Measurements from ENCODE around the gene HCRT.
"Not testable (repeated sequence)": the region's sequence is repeated elsewhere in the genome, so short reads cannot be mapped to it uniquely, and the experiment has no call there.

HCRT gene, protein sequence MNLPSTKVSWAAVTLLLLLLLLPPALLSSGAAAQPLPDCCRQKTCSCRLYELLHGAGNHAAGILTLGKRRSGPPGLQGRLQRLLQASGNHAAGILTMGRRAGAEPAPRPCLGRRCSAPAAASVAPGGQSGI

DNA sequence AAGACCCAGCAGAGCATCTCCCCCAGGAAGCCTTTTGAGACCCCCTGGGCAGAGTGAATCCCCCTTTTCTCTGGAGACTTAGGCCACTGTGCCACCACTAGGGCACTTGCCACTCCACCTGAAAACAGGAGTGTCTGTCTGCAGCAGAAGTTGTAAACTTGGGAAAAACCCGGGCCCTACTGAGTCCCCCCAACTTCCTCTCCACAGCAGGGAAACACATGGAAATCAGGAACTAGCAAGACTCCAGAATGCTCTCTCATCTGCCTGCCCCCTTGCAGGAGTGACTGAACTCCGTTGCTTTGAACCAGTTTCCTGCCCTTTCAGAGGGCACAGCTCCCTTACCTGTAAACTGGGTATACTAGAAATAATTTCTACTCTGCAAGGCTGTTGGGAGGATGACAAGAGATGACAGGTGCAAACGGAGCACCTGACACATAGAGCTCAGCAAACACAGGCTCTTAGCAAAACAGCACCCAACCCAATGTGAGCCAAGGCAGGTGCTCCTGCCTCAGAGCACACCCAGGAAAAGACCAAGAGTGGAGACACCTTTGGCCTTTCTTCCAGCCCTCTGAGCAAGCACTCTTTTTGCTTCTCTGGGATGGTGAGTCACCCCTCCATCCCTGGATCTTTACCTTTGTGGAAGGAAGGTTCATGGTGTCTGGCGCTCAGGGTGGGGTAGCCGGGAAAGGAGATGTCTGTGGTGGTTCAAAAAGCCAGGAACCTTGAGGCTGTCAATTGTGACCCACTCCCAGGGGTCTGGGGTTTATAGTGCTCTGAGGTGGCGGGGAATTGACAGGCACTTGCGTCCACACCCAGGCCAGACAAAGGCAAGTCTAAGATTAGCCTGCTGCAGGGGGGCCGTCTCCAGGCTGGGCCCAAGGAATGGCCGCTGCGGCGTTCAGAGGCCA lies at the start of gene HCRT:
HCRT (minus strand) TSS at position 740 of the 908 bp plus-strand sequence; CDS start at position 653, 87 bp downstream.
- DNase-seq (ENCODE audit: low spot score) = no peak

DNA sequence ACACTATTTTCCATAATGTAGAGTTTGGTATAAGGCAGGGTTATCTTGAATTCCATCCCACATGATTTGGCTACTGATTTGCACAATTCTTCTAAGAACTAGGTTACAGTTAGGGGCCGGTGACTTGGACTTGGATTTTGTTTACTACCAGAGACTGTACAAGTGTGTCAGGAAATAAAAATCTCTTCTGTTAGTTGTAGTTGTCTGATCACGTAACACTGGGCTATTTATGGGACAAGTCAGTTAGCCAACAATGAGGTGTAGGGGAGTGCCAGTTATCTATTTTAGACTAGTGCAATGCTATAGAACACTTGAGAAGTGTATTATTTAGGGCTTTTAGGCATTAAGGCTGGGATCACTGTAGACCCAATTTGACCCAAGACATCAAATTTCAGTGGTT lies 48.7 kb upstream of the HCRT start:
- DNase-seq (ENCODE audit: low spot score) = no peak

DNA sequence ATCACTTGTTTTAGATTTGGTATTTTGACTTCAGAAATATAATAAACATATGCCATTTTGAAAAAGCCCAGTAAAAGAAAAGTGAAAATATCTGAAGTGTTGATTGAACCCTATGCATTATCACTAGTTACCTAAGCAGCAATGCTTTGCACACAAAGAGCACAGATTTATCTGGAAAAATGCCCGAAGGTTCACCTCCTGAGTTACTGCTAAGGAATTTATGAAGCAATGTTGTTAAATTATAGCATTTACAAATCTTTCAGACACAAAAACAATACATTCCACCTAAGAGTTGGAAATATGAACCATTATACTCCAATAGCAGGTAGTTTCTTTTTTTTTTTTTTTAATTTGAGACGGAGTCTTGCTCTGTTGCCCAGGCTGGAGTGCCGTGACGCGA lies 47.9 kb upstream of the HCRT start:
- no peak for DNase-seq (ENCODE audit: low spot score)

DNA sequence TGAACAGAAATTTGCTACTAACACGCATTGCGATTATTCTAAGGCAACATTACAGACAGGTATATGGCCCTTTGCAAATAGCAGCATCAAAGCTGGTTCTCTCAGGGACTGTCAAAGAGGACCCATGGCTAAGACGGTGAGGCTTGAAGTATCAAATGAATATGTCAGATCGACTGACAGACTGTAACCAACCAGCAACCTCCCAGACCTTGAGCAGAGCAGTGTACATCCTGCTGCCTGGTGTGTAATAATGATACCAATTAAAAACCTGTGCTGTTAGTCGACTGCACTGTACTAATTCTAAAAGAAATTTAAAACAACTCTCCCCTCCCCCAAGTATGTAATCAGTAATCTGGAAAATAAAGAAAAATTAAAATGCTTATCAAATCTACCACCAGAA lies 45.0 kb upstream of the HCRT start:
- DNase-seq (ENCODE audit: low spot score) = no peak

DNA sequence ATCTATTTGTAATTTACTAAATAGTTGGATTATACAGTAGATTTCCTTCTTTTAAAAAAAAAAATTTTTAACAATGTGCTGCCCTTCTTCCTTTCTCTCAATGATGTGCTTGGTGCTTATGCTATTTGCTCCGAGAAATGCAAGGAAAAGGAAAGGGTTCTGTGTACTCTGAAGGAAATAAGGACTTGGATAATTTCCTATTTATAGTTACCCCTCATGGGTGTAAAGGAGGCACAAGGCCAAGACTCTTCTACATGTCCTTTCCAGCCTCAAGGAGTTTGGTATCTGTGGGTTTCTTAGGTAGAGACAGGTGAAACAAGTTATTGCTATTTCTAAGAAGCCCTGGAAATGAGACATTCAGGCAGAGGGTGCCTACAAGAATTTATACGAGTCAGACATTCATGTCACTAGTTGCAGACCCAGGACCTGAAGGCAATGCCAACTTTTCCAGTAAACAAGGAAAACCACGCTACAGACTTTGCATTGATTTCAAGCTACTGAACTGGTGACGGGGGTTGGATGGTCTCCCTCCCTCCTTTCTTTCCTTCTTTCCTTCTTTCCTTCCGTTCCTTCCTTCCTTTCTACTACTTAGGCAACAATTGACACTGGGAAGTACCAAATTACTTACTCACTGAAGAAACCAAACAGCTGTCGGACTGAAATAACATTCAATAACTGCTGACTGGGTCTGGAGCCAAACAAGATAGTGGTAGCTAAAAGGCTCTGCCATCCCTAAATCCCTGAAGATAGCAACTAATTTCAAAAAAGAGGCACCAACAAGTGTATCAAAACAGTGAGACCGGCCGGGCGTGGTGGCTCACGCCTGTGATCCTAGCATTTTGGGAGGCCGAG lies 42.8 kb upstream of the HCRT start:
- no peak for DNase-seq (ENCODE audit: low spot score)

DNA sequence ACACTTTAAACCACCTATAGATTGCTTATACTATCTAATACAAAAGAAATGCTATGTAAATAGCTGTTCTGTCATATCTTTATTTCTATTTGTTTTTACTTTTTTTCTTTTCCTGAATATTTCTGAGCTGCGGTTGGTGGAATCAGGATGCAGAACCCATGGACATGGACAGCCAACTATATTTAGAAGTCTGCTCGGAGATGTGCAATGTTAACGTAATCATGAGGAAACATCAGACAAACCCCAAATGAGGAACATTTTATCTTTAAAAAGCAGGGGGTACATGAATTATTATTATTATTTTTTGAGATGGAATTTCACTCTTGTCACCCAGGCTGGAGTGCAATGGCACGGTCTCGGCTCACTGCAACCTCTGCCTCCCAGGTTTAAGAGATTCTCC lies 40.4 kb upstream of the HCRT start:
- DNase-seq (ENCODE audit: low spot score) = no peak

DNA sequence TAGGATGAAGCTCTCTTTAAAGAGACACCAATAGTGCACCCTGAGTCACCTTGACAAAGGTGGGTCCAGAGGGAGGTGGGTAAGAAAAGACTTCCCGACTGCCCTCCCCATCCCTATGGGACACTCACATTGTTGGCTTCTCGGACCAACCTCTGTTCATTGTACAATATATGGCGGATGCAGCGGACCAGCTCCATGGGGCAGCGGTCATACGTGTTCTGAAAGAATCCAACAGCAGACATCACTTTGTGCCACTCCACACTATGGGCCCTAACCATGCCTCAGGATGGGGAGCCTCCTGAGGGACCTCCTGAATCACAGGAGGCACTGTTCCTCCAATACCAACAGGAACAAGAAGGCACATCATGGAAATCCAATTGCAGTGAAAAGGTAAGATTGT lies 39.4 kb upstream of the HCRT start:
- no peak for DNase-seq (ENCODE audit: low spot score)

DNA sequence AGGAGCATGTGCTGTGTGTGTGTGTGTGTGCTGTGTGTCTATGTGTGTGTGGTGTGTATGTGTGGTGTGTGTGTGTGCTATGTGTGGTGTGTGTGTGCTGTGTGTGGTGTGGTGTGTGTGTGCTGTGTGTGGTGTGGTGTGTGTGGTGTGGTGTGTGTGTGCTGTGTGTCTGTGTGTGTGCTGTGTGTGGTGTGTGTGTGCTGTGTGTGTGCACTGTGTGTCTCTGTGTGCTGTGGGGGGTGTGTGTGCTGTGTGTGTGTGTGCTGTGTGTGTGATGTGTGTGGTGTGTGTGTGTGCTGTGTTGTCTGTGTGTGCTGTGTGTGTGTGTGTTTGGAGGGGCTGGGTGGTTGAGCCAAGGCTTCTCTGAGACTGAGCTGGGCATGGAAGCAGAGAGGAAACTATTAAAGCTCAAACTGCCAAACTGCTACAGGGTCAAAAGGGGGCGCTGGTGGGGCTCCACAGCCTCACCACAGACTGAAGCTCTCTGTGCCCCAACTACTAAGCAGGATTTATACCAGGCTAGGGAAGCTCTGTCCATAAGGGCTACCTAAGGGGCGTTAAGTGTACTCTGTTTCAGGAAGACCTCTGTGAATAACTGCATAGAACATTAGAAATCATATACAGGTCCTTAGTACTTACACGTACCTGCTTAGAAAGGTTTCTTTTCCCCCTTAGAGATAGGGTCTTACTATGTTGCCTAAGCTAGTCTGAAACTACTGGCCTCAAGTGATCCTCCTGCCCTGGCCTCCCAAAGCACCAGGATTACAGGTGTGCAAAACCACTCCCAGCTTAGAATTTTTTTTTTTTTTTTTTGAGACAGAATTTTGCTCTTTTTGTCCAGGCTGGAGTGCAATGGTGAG lies 36.9 kb upstream of the HCRT start:
- peak; percentile 59 for DNase-seq (ENCODE audit: low spot score)

DNA sequence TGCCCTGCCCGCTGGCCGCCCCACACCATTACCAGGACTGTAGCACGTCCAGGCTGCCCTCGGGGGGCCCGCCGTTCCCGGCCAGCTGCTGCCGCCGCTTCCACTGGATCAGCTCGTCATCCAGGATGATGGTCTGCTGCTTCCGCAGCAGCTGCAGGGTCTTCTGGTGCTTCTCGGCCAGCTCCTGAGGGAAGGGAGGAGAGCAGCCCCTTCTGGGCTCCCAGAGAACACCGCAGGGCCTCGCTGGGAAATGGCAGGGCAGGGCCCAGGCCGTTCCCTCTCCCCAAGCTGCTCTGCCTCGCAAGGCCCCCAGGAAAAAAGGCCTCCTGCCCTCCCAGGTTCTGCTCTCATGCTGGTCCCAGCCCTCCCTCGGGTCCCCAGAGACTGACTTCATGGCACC lies 34.0 kb upstream of the HCRT start:
- DNase-seq (ENCODE audit: low spot score) = not testable (repeated sequence)

DNA sequence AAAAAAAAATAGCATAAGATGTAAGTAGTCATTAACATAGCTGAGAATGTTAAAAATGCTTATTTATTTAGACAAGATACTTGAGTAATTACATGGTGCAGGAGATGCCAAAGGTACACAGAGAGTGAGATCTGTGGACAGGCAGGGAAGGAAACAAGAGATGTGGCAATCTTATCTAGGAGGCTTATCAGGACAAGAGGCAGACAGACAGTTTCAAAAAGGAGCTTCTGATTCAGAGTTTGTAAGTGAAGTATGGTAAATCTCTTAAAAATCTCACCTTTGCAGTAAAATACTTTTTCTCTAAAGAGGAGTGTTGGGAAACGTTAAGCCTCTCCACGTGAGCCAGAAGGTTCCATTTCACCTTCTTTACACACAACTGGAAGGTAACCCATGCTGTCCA lies 28.9 kb upstream of the HCRT start:
- no peak for DNase-seq (ENCODE audit: low spot score)

DNA sequence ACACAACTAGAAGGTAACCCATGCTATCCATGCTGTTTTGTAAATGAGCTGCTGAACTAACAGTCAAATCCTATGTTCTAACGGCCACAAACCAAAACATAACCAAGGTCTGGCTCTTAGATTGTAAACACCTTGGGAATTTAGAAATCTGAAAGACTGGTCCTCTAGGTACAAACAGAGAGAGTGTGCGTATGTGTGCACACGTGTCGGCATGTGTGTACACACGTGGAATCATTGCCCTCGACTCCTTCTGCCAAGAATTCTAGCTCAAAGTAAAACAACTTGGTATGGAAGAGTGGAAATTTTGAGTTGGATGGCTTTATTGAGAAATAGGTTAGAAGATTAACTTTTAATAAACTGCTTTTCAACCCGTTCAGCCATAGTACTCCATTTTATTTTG lies 27.1 kb upstream of the HCRT start:
- no peak for DNase-seq (ENCODE audit: low spot score)

DNA sequence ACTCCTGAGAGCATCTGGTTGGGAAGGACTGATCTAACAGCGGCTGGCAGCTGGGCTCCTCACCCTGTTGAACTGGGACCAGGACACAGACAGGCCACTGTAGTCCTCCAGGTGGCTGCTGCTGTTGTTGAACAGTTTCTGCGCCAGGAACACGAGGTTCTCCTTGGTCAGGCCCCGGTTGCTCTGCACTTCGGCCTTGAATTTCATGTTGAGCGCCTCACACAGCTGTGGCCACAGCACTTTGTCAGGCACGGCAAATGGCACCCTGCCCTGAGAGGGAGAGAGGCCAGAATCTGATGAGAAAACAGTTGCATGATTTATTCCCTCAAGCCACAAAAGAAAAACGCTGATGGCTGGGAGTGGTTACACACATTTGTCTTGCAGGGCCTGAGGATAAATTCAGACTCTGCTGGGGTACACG lies 26.7 kb upstream of the HCRT start:
- DNase-seq (ENCODE audit: low spot score) = peak; percentile 85

DNA sequence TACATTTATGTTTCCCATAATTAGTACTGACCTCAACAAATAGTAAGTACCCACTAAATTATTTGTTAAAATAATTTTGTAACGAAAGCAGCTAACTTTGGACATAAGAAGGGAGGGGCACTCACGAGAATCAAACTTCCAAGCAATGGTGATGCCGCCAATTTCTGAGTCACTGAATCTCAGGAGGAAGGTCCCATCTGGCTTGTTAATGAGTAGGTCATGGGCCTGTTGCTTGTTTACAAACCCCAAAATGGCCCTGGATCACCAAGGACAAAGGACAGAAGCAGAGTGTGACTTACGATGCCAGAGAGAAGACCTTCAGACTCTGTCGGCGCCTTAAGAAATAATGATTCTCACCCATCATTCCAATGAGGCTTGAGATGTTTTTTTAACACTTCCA lies 24.8 kb upstream of the HCRT start:
- DNase-seq (ENCODE audit: low spot score) = no peak

DNA sequence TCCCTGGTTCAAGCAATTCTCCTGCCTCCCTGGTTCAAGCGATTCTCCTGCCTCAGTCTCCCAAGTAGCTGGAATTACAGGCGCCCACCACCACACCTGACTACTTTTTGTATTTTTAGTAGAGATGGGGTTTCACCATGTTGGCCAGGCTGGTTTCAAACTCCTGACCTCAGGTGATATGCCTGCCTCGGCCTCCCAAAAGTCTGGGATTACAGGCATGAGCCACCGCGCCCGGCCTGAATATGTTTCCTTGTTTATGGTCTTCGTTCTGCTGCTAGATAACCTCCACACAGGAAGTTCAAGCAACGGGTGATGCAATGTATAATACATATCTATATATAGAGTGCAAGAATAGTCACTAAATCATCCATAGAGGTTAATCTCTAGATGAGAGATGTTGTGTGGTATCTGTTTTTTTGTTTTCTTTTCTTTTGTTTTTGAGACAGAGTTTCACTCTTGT lies 20.9 kb upstream of the HCRT start:
- DNase-seq (ENCODE audit: low spot score) = not testable (repeated sequence)

DNA sequence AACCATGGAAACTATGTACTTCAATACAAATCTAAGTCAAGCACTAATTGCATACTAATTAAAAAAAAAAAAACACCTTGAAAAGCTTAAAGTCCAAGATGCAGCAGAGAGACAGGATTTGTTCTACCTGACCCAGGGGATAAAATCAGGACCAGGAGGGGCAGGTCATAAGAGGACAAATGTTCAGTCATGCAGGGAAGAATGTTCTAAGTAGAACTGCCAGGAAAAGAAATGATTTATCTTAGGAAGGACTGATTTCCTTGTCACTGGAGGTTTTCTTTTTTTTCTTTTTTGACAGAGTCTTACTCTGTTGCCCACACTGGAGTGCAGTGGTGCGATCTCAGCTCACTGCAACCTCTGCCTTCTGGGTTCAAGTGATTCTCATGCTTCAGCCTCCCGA lies 18.1 kb upstream of the HCRT start:
- no peak for DNase-seq (ENCODE audit: low spot score)

DNA sequence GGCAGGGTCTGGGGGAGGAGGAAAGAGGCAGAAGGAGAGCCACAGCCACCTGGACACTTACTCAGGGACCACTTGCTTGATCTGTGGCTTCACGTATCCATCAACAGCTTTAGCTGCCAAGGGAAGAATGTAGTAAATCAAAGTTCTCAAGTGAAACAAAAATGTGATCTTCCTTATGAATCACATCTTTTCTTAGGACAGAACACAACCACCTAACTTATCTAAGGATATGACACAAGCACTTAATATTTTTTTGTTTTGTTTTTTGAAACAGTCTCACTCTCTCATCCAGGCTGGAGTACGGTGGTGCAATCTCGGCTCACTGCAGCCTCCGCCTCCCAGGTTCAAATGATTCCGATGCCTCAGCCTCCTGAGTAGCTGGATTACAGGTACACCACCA lies 17.4 kb upstream of the HCRT start:
- DNase-seq (ENCODE audit: low spot score) = no peak

DNA sequence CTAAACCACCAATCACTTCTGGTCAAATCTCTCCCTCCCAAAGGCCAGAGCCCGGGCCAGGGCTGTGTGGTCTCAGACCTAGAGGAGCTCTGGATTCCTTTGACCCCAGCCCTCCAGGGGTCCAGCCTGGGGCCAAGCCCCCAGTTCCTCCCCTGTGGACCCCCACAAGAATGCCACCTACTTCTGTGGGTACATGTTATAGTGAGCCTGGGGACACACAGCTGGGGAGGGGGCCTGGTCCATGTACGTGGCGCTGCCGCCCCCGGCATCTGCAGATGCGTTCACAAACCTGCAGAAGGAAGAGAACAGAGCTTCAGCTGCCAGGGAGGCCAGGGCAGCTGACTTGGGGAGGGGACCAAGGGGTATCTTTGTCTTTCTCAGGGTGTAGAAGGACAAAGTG lies 16.9 kb upstream of the HCRT start:
- DNase-seq (ENCODE audit: low spot score) = no peak

DNA sequence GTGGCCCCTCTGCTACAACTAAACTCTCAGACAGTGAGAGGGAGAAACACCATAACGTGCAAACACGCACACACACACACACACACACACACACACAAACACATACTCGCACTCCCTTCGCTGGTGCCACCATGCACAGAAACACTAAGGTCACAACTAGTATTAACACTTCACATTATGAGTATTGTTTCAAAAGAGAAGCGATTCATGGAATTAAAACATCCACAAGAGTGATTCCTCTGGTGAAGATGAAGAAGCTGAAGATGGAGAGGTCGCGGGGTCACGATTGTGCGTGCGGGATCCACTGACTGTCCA lies 16.2 kb upstream of the HCRT start:
- no peak for DNase-seq (ENCODE audit: low spot score)

DNA sequence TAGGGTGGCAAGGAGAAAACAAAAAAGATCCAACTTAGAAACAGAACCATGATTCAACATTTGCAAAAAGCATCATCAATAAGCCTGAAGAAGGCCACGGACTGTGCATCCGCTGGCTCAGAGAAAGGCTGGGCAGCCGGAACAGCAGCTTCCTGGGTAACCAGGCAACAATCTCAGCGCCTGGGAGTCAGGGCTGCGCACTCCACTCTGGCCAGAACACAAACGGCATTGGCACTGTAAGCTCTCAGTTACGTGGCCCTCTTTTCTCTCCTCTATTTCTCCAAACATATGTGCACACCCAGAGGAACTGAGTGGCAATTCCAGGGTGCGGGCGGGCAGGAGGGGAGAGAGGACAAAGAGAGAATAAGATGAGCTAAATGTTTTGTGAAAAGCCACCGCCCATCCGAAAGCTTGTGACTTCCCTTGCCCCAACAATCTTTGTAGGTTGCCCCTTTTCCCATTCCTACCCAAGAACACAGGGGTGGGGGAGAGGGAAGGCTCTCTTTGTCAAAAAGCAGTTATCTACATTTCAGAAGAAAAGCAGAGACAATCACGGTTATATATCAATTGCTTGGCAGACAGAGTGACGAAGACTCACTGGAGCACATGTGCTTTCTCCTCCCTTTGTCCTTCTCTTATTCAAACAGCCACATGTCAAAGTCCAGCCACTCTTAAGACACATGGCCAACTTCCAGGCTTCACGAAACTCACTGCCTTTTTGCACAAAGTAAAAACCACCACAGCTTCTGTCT lies 15.6 kb upstream of the HCRT start:
- DNase-seq (ENCODE audit: low spot score) = peak; percentile 64

DNA sequence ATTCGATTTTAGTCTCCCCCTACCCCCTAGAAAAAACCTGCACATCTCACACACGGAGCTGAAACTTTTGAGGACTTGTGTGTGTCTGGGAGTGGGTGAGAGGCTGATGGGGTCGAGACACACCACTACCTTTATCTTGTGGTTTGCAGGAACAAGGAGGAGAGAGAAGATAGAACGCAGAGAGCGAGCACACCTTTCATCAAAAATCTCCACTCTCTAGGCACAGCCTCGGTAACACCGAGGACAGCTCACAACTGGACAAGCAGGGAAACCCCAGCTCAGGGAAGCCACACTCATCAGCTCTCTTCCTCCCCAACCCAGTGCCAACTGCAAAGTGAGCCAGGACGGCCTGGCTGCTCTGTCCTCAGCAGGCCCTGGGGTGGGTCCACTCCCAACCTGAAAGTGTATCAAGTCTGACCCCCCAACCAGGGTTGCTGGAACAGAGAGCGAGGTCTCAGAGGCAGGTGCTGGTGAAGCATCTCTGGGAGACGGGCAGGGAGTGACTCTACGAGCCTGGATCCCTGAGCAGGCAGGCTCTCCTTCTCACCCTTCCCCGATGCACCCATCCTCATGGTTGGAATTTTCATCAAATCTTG lies 14.3 kb upstream of the HCRT start:
- no peak for DNase-seq (ENCODE audit: low spot score)

DNA sequence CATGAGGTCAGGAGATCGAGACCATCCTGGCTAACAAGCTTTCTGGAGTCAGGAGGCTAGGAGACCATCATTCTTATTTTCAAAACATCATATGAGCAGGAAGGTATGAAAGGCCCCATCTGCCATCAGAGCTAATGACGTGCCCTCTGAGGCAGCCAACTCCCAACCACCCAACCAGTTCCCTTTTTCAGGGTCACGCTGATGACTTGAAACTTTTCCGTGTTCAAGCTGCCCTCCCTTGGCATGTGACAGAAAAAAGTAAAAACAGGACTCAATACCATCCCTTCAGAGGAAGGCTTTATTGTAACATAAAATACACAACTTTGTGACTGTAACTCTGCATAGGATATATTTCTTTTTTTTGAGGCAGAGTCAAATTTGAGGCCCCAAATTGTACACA lies 13.6 kb upstream of the HCRT start:
- DNase-seq (ENCODE audit: low spot score) = peak; percentile 41
